A549 (cell line): Measurements from ENCODE around the gene TLCD2.

Experiments
- BHLHE40 ChIP-seq: IDR thresholded peaks from 2 replicates; pipeline ENCODE4 v1.6.1; 2012; ENCODE audit warnings: low read depth, low read length, inconsistent platforms
- EHF ChIP-seq: fragments of 250-450 bp; sonication (Bioruptor Pico); IDR thresholded peaks from 2 replicates; pipeline ENCODE4 v1.5.0; 2020; ENCODE audit warnings: mild to moderate bottlenecking
- ESRRA ChIP-seq: fragments of 150-350 bp; IDR thresholded peaks from 2 replicates; pipeline ENCODE4 v1.6.1; 2014; ENCODE audit warnings: mild to moderate bottlenecking, low read length, borderline replicate concordance
- HDAC2 ChIP-seq: fragments of 200-600 bp; sonication (generic); IDR thresholded peaks from 2 replicates; pipeline ENCODE4 v1.6.1; 2016
- JUN ChIP-seq, 2 experiments: fragments of >200 bp; sonication (Bioruptor Twin); formaldehyde crosslinking; IDR thresholded peaks; 2 replicates in 1 of 2; 3 replicates in 1 of 2; pipeline ENCODE4 v1.6.1; 2016 to 2017
- MYC ChIP-seq: IDR thresholded peaks from 2 replicates; pipeline ENCODE4 v1.6.1; 2012; ENCODE audit warnings: mild to moderate bottlenecking, inconsistent platforms, low read length, improper control_type of control experiment, borderline replicate concordance
- POLR2A ChIP-seq: IDR thresholded peaks from 2 replicates; pipeline ENCODE4 v1.6.1; 2012; ENCODE audit warnings: mild to moderate bottlenecking, low read length
- POLR2AphosphoS2 ChIP-seq: conservative IDR thresholded peaks from 2 replicates; pipeline ENCODE4 v1.6.1; 2012; ENCODE audit warnings: low read length, improper control_type of control experiment, inconsistent platforms
- ZFP36 ChIP-seq: fragments of 450-650 bp; IDR thresholded peaks from 2 replicates; pipeline ENCODE4 v1.6.1; 2014; ENCODE audit warnings: borderline replicate concordance; ENCODE audit not compliant: partially characterized antibody
- ZNF302 ChIP-seq: fragments of 250-450 bp; sonication (Bioruptor Pico); IDR thresholded peaks from 2 replicates; pipeline ENCODE4 v1.9.0; 2021; ENCODE audit warnings: inconsistent platforms, mild to moderate bottlenecking, moderate library complexity
- TF ChIP-seq, protein P1 (sequence below): fragments of >200 bp; sonication (Bioruptor Twin); formaldehyde crosslinking; IDR thresholded peaks from 3 replicates; pipeline ENCODE4 v1.5.1; 2016
- TF ChIP-seq, protein P2 (sequence below): IDR thresholded peaks from 2 replicates; pipeline ENCODE4 v1.6.1; 2012; ENCODE audit warnings: low read depth, borderline replicate concordance
- TF ChIP-seq, protein P3 (sequence below): fragments of 200-600 bp; sonication (generic); IDR thresholded peaks from 2 replicates; pipeline ENCODE4 v1.6.1; 2016; ENCODE audit warnings: antibody characterized with exemption, mild to moderate bottlenecking, moderate library complexity
- TF ChIP-seq, protein P4 (sequence below): IDR thresholded peaks from 2 replicates; pipeline ENCODE4 v1.6.1; 2012

DNA sequence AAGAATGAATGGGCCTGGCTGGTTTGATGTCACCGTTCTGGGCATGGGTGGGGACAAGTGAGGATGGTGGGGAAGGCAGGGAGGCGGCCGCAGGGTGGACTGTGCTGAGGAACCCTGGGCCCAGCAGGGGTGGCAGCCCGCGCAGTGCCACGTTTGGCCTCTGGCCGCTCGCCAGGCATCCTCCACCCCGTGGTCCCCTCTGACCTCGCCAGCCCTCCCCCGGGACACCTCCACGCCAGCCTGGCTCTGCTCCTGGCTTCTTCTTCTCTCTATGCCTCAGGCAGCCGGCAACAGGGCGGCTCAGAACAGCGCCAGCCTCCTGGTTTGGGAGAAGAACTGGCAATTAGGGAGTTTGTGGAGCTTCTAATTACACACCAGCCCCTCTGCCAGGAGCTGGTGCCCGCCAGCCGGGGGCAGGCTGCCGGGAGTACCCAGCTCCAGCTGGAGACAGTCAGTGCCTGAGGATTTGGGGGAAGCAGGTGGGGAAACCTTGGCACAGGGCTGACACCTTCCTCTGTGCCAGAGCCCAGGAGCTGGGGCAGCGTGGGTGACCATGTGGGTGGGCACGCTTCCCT, 45.2 kb upstream of the TLCD2 start:
- TF ChIP-seq ZFP36 (no peak), POLR2A (no peak), POLR2AphosphoS2 (no peak), JUN (IDR thresholded peaks at IDR 0.05) (no peak), HDAC2 (no peak), BHLHE40 (no peak), ZNF302 (CRISPR knock-in tag) (no peak), MYC (no peak), ESRRA (no peak), EHF (CRISPR knock-in tag) (no peak)
- TF ChIP-seq, protein P1, sequence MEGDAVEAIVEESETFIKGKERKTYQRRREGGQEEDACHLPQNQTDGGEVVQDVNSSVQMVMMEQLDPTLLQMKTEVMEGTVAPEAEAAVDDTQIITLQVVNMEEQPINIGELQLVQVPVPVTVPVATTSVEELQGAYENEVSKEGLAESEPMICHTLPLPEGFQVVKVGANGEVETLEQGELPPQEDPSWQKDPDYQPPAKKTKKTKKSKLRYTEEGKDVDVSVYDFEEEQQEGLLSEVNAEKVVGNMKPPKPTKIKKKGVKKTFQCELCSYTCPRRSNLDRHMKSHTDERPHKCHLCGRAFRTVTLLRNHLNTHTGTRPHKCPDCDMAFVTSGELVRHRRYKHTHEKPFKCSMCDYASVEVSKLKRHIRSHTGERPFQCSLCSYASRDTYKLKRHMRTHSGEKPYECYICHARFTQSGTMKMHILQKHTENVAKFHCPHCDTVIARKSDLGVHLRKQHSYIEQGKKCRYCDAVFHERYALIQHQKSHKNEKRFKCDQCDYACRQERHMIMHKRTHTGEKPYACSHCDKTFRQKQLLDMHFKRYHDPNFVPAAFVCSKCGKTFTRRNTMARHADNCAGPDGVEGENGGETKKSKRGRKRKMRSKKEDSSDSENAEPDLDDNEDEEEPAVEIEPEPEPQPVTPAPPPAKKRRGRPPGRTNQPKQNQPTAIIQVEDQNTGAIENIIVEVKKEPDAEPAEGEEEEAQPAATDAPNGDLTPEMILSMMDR, result no peak
- TF ChIP-seq, protein P2, sequence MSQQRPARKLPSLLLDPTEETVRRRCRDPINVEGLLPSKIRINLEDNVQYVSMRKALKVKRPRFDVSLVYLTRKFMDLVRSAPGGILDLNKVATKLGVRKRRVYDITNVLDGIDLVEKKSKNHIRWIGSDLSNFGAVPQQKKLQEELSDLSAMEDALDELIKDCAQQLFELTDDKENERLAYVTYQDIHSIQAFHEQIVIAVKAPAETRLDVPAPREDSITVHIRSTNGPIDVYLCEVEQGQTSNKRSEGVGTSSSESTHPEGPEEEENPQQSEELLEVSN, result no peak
- TF ChIP-seq, protein P3, sequence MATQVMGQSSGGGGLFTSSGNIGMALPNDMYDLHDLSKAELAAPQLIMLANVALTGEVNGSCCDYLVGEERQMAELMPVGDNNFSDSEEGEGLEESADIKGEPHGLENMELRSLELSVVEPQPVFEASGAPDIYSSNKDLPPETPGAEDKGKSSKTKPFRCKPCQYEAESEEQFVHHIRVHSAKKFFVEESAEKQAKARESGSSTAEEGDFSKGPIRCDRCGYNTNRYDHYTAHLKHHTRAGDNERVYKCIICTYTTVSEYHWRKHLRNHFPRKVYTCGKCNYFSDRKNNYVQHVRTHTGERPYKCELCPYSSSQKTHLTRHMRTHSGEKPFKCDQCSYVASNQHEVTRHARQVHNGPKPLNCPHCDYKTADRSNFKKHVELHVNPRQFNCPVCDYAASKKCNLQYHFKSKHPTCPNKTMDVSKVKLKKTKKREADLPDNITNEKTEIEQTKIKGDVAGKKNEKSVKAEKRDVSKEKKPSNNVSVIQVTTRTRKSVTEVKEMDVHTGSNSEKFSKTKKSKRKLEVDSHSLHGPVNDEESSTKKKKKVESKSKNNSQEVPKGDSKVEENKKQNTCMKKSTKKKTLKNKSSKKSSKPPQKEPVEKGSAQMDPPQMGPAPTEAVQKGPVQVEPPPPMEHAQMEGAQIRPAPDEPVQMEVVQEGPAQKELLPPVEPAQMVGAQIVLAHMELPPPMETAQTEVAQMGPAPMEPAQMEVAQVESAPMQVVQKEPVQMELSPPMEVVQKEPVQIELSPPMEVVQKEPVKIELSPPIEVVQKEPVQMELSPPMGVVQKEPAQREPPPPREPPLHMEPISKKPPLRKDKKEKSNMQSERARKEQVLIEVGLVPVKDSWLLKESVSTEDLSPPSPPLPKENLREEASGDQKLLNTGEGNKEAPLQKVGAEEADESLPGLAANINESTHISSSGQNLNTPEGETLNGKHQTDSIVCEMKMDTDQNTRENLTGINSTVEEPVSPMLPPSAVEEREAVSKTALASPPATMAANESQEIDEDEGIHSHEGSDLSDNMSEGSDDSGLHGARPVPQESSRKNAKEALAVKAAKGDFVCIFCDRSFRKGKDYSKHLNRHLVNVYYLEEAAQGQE, result no peak
- TF ChIP-seq, protein P4, sequence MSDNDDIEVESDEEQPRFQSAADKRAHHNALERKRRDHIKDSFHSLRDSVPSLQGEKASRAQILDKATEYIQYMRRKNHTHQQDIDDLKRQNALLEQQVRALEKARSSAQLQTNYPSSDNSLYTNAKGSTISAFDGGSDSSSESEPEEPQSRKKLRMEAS, result no peak
